GM19395 (cell line): ENCODE measurements around the gene PLXNC1.

Experiments used
- ATAC-seq: cut with Tn5 transposase; IDR thresholded peaks from one replicate; pipeline ENCODE4 v1.9.1; 2021; ENCODE audit warnings: mild to moderate bottlenecking, moderate library complexity; ENCODE audit not compliant: unreplicated experiment

PLXNC1 gene

DNA sequence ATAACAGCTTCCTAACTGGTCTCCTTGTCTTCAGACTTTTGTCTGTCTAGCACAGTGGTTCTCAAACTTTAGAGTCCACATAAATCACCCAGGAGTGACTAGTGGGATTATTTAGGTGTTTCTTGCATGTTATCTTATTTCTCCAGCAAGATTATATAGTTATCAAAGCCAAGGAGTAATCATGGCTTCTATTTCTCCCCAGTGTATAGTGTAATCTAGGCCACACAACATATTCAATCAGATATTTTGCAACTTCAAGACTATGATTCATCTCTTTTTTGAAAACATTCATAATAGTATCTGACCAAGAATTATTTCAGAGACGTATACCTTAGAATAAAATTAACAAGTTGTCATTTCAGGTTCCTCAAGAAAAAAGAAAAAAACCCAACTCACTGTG, 179.4 kb downstream of the PLXNC1 start:
- no peak for ATAC-seq

DNA sequence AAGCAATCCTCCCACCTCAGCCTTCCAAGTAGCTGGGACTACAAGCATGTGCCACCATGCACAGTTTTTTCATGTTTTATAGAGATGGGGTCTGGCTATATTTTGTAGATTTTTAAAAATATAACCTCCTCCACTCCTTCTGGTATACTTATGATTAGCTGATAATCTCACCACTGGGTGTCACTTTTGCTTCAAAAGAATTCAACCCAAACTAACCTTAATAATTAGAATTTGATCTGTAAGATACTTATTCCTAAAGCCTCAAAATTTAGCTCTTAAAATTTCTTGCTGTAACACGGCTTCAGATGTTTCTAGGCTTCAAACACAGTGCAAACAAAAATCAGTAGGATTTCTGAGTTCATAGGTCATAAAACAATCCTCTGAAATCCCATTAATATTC, 181.0 kb downstream of the PLXNC1 start:
- no peak for ATAC-seq

DNA sequence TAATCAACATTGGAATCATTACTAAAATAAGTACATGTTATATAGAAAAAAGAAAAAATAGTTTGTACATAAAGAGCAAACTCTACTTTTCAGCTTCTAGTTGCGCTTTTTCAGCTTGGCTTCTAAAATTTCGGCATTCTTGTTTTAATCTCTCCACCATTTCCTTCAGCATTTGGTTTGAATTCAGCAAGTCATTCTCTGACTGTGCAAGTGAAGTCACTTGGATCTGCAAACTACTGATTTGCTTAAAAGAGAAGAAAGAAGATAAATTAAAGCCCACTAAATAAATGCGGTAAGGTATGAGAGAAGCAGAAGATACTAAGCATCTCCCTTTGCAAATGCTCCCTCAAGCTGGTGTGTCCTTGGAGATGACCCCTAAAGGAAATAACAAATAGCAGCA, 185.0 kb downstream of the PLXNC1 start:
- ATAC-seq: no peak

DNA sequence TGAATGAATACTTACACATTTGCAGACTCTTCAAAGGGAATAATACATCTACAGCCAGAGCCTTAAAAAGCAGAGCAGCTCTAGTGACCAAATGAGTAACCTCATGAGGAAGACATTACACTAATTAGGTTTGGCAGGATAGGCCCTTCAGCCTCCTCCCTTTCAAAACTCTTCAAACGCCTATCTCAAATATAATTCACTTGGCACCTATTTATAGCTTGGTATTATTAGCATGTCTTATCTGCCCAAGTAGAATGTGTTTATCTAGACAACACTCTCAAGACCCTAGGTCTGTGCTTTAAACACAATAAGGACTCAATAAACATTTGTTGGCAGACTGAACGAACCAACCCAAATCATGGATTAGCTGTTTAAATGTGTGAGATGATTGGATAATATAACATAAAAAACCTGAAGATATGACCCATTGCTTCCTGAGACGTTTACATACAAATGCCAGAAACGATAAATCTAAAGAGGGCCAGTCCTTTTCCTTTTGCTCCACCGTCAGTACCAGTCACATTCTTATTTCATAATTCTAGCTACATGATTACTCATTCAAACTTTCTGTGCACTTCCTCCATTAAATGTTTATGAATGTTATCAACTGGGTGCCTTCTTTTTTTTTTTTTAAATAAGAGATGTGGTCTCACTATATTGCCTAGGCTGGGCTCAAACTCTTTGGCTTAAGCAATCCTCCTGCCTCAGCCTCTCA, 188.0 kb downstream of the PLXNC1 start:
- no peak for ATAC-seq

DNA sequence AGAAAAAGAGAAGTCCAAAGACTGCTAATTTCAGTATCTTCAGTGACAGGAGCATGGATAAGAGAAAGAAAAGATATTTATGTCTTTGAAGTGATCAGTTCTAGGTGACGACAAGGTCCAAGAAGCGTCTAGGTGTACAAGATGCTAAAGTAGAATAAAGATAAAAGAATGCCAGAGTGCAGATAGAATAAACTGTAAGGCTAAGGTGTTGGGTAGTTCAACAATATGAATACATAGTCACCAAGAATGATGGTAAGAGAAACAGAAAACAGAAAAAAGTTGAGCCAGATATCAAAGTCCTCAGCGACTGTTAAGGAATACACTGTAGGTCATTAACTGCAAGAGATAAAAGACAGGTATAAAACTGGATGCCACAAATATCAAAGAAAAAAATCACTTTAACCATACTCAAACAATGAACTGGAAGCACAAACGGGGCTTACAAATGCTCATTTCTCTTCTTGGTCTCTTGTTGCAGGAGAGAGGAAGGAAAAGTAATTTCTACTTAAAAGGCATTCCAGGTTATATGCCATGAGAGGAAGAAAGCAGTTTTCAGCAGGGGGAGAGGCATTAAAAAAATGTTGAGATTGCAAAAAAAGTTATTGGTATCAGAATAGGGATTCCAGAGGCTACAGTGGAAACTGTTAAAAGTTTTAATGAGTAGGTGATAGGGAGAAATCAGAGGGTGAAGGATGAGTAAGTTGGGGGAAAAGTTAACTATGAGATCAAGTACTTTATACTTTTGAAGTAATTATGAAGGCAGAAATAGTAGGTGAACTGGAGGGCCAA, 189.8 kb downstream of the PLXNC1 start:
- no peak for ATAC-seq

DNA sequence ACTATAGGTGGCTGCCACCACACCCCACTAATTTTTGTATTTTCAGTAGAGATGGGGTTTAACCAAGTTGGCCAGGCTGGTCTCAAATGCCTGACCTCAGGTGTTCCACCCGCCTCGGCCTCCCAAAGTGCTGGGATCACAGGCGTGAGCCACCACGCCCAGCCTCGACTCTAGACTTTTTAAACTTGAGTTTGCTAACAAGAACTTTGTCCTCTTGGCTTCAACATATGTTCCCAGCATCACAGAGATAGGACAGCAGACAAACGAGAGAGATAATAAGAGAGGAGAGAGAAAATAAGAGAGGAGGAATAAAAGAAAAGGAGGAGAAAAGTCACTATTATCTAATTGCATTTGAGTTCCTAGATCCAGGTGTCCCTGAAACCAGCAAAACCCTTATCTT, 192.2 kb downstream of the PLXNC1 start:
- ATAC-seq: no peak

DNA sequence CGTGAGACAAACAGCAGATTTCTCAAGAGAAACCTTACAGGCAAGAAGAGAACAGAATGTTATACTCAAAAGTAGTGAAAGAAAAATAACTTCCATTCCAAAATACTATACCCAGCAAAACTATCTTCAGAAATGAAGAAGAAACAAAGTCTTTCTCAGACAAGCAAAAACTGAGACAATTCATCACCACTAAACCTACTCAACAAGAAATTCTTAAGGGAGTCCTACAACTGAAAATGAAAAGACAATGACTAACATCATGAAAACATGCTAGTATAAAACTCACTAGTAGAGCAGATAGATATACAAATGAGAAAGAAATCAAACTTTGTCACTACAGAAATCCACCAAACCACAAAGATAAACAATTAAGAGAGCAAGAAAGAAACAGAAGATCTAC, 204.8 kb downstream of the PLXNC1 start:
- ATAC-seq: no peak
